ENCODE measurements around the gene POC1A.

DNA sequence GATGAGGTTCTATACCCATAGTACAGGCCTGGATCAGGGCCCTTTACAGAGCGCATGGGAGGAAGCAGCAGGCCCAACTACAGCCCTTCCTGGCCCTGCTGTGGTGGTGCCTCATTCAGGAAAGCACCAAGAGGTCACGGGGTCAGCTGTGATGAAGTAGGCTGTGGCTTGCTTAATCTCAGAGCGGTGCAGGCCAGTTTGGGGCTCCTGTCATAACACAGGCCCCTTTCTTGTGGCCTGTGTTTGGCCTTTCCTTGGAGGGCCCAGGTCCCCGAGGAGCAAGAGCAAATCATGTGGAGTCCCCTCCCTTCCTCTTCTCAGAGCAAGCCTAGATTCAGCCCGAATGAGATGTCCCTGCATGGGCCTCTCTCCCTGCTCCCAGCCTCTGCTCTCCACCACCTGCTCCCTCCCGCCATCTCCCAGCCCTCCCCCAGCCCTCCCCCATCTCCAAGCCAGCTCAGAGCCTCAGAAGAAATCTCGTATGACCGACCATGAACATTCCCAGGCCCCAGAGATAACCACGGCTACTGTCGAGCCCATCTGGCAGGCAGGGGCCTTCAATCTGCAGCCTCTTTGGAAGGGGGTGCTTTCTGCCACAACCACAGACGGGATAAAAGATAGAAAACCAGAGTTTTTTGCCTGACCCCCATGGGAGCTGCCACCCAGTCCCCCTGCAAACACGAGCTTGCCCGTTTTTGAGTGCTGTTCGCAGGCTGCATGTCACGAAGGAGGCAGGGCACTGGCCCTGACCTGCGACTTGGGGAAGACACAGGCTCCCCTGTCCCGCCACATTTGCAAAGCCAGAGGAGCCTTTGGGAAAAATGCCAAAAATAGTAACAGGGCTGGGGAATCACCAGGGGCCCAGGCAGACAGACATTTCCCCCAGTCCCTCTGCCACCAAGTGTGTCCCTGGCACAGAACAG is 65.5 kb downstream of the POC1A start:
- TF ChIP-seq, protein P1, sequence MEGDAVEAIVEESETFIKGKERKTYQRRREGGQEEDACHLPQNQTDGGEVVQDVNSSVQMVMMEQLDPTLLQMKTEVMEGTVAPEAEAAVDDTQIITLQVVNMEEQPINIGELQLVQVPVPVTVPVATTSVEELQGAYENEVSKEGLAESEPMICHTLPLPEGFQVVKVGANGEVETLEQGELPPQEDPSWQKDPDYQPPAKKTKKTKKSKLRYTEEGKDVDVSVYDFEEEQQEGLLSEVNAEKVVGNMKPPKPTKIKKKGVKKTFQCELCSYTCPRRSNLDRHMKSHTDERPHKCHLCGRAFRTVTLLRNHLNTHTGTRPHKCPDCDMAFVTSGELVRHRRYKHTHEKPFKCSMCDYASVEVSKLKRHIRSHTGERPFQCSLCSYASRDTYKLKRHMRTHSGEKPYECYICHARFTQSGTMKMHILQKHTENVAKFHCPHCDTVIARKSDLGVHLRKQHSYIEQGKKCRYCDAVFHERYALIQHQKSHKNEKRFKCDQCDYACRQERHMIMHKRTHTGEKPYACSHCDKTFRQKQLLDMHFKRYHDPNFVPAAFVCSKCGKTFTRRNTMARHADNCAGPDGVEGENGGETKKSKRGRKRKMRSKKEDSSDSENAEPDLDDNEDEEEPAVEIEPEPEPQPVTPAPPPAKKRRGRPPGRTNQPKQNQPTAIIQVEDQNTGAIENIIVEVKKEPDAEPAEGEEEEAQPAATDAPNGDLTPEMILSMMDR (IDR thresholded peaks at IDR 0.05; ENCODE audit: low read depth, low read length, poor library complexity, severe bottlenecking) = no peak
- no peak for TF ChIP-seq EZH2phosphoT487 (IDR thresholded peaks at IDR 0.05; ENCODE audit: borderline replicate concordance, low read length)
